Measurements from ENCODE around the gene SLC39A8. TPM values are rescaled to one million over a fixed set of nuclear protein-coding genes. Genes with fewer than 3 reads are reported as not detected.

SLC39A8 gene
- polyA plus RNA-seq, 1 experiment = 0.52 TPM

DNA sequence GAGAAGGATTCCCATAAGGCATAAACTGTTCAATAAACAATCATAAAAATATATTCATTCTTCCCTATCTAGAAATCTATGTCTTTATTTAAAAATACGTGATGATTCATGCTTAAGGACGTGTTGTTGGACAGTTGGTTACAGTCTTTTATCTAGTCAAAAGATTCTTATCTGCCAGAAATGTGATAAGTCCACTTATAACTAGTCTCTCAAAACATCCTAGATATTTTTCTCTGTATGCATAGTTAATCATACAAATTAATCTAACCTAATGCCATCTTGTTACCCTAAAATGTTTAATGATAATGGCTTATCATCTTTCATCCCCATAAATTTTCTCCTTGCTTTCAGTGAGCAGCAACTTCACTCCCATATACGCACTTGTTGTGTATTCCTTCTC lies 89.0 kb downstream of the SLC39A8 start:
- no peaks in the 10 kb centered on the region for H3K27me3 ChIP-seq (ENCODE audit: control insufficient read depth, insufficient read depth, low read length)
- TF ChIP-seq, protein P1, sequence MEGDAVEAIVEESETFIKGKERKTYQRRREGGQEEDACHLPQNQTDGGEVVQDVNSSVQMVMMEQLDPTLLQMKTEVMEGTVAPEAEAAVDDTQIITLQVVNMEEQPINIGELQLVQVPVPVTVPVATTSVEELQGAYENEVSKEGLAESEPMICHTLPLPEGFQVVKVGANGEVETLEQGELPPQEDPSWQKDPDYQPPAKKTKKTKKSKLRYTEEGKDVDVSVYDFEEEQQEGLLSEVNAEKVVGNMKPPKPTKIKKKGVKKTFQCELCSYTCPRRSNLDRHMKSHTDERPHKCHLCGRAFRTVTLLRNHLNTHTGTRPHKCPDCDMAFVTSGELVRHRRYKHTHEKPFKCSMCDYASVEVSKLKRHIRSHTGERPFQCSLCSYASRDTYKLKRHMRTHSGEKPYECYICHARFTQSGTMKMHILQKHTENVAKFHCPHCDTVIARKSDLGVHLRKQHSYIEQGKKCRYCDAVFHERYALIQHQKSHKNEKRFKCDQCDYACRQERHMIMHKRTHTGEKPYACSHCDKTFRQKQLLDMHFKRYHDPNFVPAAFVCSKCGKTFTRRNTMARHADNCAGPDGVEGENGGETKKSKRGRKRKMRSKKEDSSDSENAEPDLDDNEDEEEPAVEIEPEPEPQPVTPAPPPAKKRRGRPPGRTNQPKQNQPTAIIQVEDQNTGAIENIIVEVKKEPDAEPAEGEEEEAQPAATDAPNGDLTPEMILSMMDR (IDR thresholded peaks at IDR 0.05; ENCODE audit: insufficient read depth, low read depth, low read length) = no peak
- CTCF ChIA-PET = interaction anchor here (1.2 kb wide), 1 partner anchor 8 kb away, joined by 3 read pairs; no protein-coding TSS in a partner anchor
- no peak for DNase-seq (ENCODE audit: low read depth)
- no peaks in the 10 kb centered on the region for H3K36me3 ChIP-seq (ENCODE audit: control insufficient read depth, insufficient read depth, low read length)
- POLR2A ChIA-PET = no interaction called here
- H3K4me3 ChIP-seq (ENCODE audit: low read depth, low read length) = no peak overlapping the region

DNA sequence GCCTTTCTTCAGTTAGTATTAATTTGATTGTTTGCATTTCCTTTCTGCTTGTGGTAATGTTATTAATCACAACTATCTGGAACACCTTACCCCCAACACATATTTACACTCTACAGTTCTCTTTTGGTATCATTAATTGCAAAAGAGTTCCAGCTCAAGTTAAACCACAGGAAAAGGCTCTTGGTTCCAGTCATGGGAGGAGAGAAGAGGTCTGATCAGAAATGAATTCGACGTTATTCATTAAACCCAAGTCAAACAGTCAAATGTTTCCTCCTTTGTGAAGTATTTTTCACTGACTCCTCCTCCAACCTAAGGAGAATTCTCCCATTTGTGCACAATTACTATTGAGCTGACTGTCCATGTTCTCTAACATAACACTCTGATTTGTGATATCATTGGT lies 91.4 kb downstream of the SLC39A8 start:
- Histone ChIP-seq H3K4me3 (ENCODE audit: low read depth, low read length) (no peak overlapping the region), H3K36me3 (ENCODE audit: control insufficient read depth, insufficient read depth, low read length) (no peaks in the 10 kb centered on the region), H3K27me3 (ENCODE audit: control insufficient read depth, insufficient read depth, low read length) (no peaks in the 10 kb centered on the region)
- CTCF ChIA-PET = no interaction called here
- TF ChIP-seq, protein P1 (IDR thresholded peaks at IDR 0.05; ENCODE audit: insufficient read depth, low read depth, low read length) = no peak
- no peak for DNase-seq (ENCODE audit: low read depth)
- POLR2A ChIA-PET = no interaction called here

DNA sequence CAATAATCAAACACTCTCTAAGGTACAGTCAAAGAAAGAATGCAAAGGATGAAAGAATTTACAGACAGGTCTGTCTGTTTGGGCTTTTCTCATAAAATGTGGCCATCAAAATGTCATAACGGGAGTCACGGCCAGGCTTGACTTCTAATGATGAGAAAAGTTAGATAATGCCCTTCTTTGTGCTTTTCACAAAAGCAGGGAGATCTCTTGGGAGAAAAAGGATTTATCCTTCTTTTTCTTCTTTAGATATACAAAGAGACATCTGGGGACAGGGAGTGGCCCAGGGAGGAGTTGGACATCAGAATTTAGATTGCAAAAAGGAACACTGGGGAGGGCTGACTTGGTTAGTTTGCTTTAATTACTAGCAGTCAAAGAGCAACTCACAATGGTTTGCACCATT lies 93.1 kb downstream of the SLC39A8 start:
- H3K27me3 ChIP-seq (ENCODE audit: control insufficient read depth, insufficient read depth, low read length) = no peaks in the 10 kb centered on the region
- POLR2A ChIA-PET = interaction anchor here (0.6 kb wide), 1 partner anchor 19 kb away, joined by 3 read pairs; no protein-coding TSS in a partner anchor
- CTCF ChIA-PET = no interaction called here
- no peak overlapping the region for H3K4me3 ChIP-seq (ENCODE audit: low read depth, low read length)
- TF ChIP-seq, protein P1 (IDR thresholded peaks at IDR 0.05; ENCODE audit: insufficient read depth, low read depth, low read length) = no peak
- DNase-seq (ENCODE audit: low read depth) = no peak
- H3K36me3 ChIP-seq (ENCODE audit: control insufficient read depth, insufficient read depth, low read length) = no peaks in the 10 kb centered on the region

DNA sequence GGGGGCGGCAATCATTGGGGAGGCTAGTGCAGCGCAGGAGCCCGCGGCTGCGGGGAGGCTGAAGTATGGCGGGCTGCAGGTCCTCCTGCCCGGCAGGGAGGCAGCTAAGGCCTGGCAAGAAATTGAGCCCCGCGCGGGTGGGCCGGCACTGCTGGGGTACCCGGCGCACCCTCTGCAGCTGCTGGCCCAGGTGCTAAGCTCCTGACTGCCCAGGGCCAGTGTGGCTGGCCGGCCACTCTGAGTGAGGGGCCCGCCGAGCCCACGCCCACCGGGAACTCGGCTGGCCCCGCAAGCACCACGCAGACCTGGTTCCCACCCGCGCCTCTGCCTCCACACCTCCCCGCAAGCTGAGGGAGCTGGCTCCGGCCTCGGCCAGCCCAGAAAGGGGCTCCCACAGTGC lies 94.9 kb downstream of the SLC39A8 start:
- POLR2A ChIA-PET = no interaction called here
- CTCF ChIA-PET = no interaction called here
- no peak for DNase-seq (ENCODE audit: low read depth)
- TF ChIP-seq, protein P1 (IDR thresholded peaks at IDR 0.05; ENCODE audit: insufficient read depth, low read depth, low read length) = no peak
- H3K27me3 ChIP-seq (ENCODE audit: control insufficient read depth, insufficient read depth, low read length) = no peaks in the 10 kb centered on the region
- no peak overlapping the region for H3K4me3 ChIP-seq (ENCODE audit: low read depth, low read length)
- no peaks in the 10 kb centered on the region for H3K36me3 ChIP-seq (ENCODE audit: control insufficient read depth, insufficient read depth, low read length)

DNA sequence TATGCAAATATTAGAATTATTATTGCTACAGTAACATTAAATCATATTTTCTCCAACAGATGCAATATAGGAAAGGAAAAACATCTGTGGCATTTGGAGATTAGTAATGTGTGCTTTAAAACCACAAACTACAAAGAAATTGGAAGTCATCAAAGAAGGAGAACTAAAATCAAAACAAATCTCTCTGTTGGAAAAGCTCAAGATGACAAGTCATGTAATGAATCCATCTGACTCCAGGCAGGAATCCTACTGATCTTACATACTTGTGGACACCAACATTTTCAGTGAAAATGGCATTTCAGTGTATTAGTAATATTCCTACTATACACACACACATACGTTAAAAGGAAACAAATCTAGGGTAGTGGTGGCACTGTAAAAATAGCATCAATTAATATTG lies 98.2 kb downstream of the SLC39A8 start:
- H3K4me3 ChIP-seq (ENCODE audit: low read depth, low read length) = no peak overlapping the region
- TF ChIP-seq, protein P1 (IDR thresholded peaks at IDR 0.05; ENCODE audit: insufficient read depth, low read depth, low read length) = no peak
- no peak for DNase-seq (ENCODE audit: low read depth)
- no peaks in the 10 kb centered on the region for H3K27me3 ChIP-seq (ENCODE audit: control insufficient read depth, insufficient read depth, low read length)
- ChIA-PET CTCF (no interaction called here), POLR2A (interaction anchor here (0.6 kb wide), 1 partner anchor 292 kb away, joined by 3 read pairs; no protein-coding TSS in a partner anchor)
- no peaks in the 10 kb centered on the region for H3K36me3 ChIP-seq (ENCODE audit: control insufficient read depth, insufficient read depth, low read length)
